ENCODE results near the gene ABCC5.
"Not testable (repeated sequence)": the region's sequence is repeated elsewhere in the genome, so short reads cannot be mapped to it uniquely, and the experiment has no call there.

The ABCC5 gene

GRCh38 chr3:184015381-184016019, 2.2 kb downstream of the ABCC5 start:
- DNase-seq = no peak

- no peak for DNase-seq
Observed at GRCh38 chr3:184011937-184012889, 5.5 kb downstream of the ABCC5 start.

- DNase-seq = no peak
Observed at GRCh38 chr3:184011230-184011876, 6.3 kb downstream of the ABCC5 start.

GRCh38 chr3:184008161-184008560, 9.5 kb downstream of the ABCC5 start:
- DNase-seq = no peak

GRCh38 chr3:184007143-184007813, 10.4 kb downstream of the ABCC5 start:
- DNase-seq = not testable (repeated sequence)

GRCh38 chr3:184005941-184006507, 11.7 kb downstream of the ABCC5 start:
- peak; percentile 36 for DNase-seq

- DNase-seq = peak; percentile 64
Observed at GRCh38 chr3:184004476-184004875, 13.2 kb downstream of the ABCC5 start.

- no peak for DNase-seq
Observed at GRCh38 chr3:184003187-184003967, 14.3 kb downstream of the ABCC5 start.

GRCh38 chr3:184002469-184002868, 15.2 kb downstream of the ABCC5 start:
- DNase-seq = no peak

- DNase-seq = no peak
Observed at GRCh38 chr3:184001761-184002160, 15.9 kb downstream of the ABCC5 start.

- DNase-seq = no peak
Observed at GRCh38 chr3:183991403-183991802, 26.3 kb downstream of the ABCC5 start.

GRCh38 chr3:183988216-183988790, 29.4 kb downstream of the ABCC5 start:
- no peak for DNase-seq

- DNase-seq = no peak
Observed at GRCh38 chr3:183987000-183987600, 30.6 kb downstream of the ABCC5 start.

GRCh38 chr3:183984749-183985729, 32.6 kb downstream of the ABCC5 start:
- no peak for DNase-seq

- no peak for DNase-seq
Observed at GRCh38 chr3:183984127-183984740, 33.5 kb downstream of the ABCC5 start.

- no peak for DNase-seq
Observed at GRCh38 chr3:183981990-183982644, 35.6 kb downstream of the ABCC5 start.

GRCh38 chr3:183980403-183980802, 37.3 kb downstream of the ABCC5 start:
- no peak for DNase-seq

GRCh38 chr3:183975981-183976662, 41.6 kb downstream of the ABCC5 start:
- DNase-seq = peak; percentile 10
